SK-N-SH treated with all-trans-retinoic acid at 6 μM for 48 hours (cell line): ENCODE measurements around the gene C11orf52.

Experiments
- ATAC-seq: fragments of 200-7000 bp; cut with Tn5 transposase; 3 replicates; pipeline ENCODE4 v1.9.1; 2020; ENCODE audit warnings: mild to moderate bottlenecking, moderate library complexity
- ARNTL ChIP-seq: fragments of 450-650 bp; formaldehyde crosslinking; IDR thresholded peaks from 2 replicates; pipeline ENCODE4 v1.5.0; 2020; ENCODE audit warnings: low read depth, mild to moderate bottlenecking, moderate library complexity, borderline replicate concordance
- BACH2 ChIP-seq: fragments of 250-450 bp; sonication (Bioruptor Pico); IDR thresholded peaks from 2 replicates; pipeline ENCODE4 v1.9.0; 2021; ENCODE audit warnings: mild to moderate bottlenecking, borderline replicate concordance
- CSDC2 ChIP-seq: fragments of 250-450 bp; sonication (Bioruptor Pico); IDR thresholded peaks from 2 replicates; pipeline ENCODE4 v1.5.0; 2020; ENCODE audit warnings: mild to moderate bottlenecking, moderate library complexity
- ESRRG ChIP-seq: fragments of 250-450 bp; sonication (Bioruptor Pico); IDR thresholded peaks from 2 replicates; pipeline ENCODE4 v1.6.1; 2021; ENCODE audit warnings: mild to moderate bottlenecking
- GLIS3 ChIP-seq: fragments of 250-450 bp; sonication (Bioruptor Pico); IDR thresholded peaks from 2 replicates; pipeline ENCODE4 v1.5.0; 2020; ENCODE audit warnings: mild to moderate bottlenecking, moderate library complexity
- ISL1 ChIP-seq: fragments of 250-450 bp; sonication (Bioruptor Pico); IDR thresholded peaks from 2 replicates; pipeline ENCODE4 v2.1.2; 2022; ENCODE audit warnings: mild to moderate bottlenecking, moderate library complexity
- OSR1 ChIP-seq: fragments of 250-450 bp; sonication (Bioruptor Pico); IDR thresholded peaks from 2 replicates; pipeline ENCODE4 v1.8.0; 2022; ENCODE audit warnings: moderate library complexity, mild to moderate bottlenecking, inconsistent platforms
- RARB ChIP-seq: fragments of 250-450 bp; sonication (Bioruptor Pico); IDR thresholded peaks from 2 replicates; pipeline ENCODE4 v1.8.0; 2021; ENCODE audit warnings: mild to moderate bottlenecking, moderate library complexity
- SNAI2 ChIP-seq: fragments of 250-450 bp; sonication (Bioruptor Pico); IDR thresholded peaks from 2 replicates; pipeline ENCODE4 v1.5.0; 2020; ENCODE audit warnings: mild to moderate bottlenecking, moderate library complexity
- TCF4 ChIP-seq: fragments of 250-450 bp; sonication (Bioruptor Pico); IDR thresholded peaks from 2 replicates; pipeline ENCODE4 v1.8.0; 2021; ENCODE audit warnings: mild to moderate bottlenecking, moderate library complexity, borderline replicate concordance
- TOX ChIP-seq: fragments of 250-450 bp; sonication (Bioruptor Pico); IDR thresholded peaks from 2 replicates; pipeline ENCODE4 v1.8.0; 2021; ENCODE audit warnings: mild to moderate bottlenecking, moderate library complexity, borderline replicate concordance
- ZC3H10 ChIP-seq: fragments of 250-450 bp; sonication (Bioruptor Pico); IDR thresholded peaks from 2 replicates; pipeline ENCODE4 v1.5.1; 2021; ENCODE audit warnings: mild to moderate bottlenecking, moderate library complexity
- ZFP3 ChIP-seq: fragments of 250-450 bp; sonication (Bioruptor Pico); IDR thresholded peaks from 2 replicates; pipeline ENCODE4 v1.5.0; 2020; ENCODE audit warnings: mild to moderate bottlenecking, moderate library complexity
- ZFP30 ChIP-seq: fragments of 450-650 bp; formaldehyde crosslinking; IDR thresholded peaks from 2 replicates; pipeline ENCODE4 v1.5.0; 2022; ENCODE audit warnings: mild to moderate bottlenecking, moderate library complexity
- ZNF565 ChIP-seq: fragments of 450-650 bp; formaldehyde crosslinking; conservative IDR thresholded peaks from 2 replicates; pipeline ENCODE4 v1.5.0; 2020; ENCODE audit warnings: low read depth, mild to moderate bottlenecking, moderate library complexity
- ZNF8 ChIP-seq: fragments of 450-650 bp; formaldehyde crosslinking; IDR thresholded peaks from 2 replicates; pipeline ENCODE4 v1.5.0; 2020; ENCODE audit warnings: mild to moderate bottlenecking, moderate library complexity
- TF ChIP-seq, protein P1 (sequence below): fragments of 250-450 bp; sonication (Bioruptor Pico); IDR thresholded peaks from 2 replicates; pipeline ENCODE4 v1.5.0; 2020; ENCODE audit warnings: mild to moderate bottlenecking, moderate library complexity
- TF ChIP-seq, protein P2 (sequence below): fragments of 250-450 bp; sonication (Bioruptor Pico); IDR thresholded peaks from 2 replicates; pipeline ENCODE4 v1.8.0; 2021; ENCODE audit warnings: low read depth, mild to moderate bottlenecking, moderate library complexity, borderline replicate concordance
- TF ChIP-seq, protein P3 (sequence below): fragments of 250-450 bp; sonication (Bioruptor Pico); IDR thresholded peaks from 2 replicates; pipeline ENCODE4 v1.8.0; 2020; ENCODE audit warnings: mild to moderate bottlenecking, moderate library complexity, borderline replicate concordance
- TF ChIP-seq, protein P4 (sequence below): fragments of 250-450 bp; sonication (Bioruptor Pico); IDR thresholded peaks from 2 replicates; pipeline ENCODE4 v1.5.1; 2021; ENCODE audit warnings: mild to moderate bottlenecking, moderate library complexity

Gene C11orf52

DNA sequence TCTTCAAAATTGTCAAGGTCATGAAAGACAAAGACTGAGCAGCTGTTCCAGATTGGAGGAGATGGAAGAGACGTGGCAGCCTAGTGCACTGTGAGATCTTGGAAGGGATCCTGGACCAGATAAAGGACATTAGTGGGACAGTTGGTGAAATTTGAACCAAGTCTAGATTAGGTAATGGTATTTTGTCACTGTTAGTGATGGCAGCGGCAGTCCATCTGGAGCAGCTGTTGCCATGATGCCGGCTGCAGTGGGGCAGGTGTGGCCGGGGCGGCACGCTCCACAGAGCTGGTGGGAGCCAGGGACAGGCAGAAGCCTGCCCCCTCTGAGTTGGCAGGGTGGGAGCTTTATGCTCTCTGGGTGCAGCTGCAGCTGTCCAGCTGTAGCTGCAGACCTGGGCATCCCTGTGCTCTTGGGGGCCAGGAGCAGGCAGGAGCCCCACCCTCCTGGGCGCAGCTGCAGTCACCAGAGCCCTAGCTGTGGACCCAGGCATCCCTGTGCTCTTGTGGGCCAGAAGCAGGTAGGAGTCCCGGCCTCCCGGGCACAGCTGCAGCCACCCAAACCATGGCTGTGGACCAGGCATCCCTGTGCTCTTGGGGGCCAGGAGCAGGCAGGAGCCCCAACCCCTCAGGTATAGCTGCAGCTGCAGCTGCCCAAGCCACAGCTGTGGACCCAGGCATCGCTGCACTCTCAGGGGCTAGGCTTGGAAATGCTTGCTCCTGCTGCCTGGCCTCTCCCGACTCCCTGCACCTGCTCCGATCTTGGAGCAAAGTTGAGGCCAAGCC, 39.1 kb downstream of the C11orf52 start:
- no peak for ATAC-seq
- TF ChIP-seq GLIS3: no peak
- TF ChIP-seq ZFP3 (CRISPR knock-in tag): no peak
- TF ChIP-seq, protein P1, sequence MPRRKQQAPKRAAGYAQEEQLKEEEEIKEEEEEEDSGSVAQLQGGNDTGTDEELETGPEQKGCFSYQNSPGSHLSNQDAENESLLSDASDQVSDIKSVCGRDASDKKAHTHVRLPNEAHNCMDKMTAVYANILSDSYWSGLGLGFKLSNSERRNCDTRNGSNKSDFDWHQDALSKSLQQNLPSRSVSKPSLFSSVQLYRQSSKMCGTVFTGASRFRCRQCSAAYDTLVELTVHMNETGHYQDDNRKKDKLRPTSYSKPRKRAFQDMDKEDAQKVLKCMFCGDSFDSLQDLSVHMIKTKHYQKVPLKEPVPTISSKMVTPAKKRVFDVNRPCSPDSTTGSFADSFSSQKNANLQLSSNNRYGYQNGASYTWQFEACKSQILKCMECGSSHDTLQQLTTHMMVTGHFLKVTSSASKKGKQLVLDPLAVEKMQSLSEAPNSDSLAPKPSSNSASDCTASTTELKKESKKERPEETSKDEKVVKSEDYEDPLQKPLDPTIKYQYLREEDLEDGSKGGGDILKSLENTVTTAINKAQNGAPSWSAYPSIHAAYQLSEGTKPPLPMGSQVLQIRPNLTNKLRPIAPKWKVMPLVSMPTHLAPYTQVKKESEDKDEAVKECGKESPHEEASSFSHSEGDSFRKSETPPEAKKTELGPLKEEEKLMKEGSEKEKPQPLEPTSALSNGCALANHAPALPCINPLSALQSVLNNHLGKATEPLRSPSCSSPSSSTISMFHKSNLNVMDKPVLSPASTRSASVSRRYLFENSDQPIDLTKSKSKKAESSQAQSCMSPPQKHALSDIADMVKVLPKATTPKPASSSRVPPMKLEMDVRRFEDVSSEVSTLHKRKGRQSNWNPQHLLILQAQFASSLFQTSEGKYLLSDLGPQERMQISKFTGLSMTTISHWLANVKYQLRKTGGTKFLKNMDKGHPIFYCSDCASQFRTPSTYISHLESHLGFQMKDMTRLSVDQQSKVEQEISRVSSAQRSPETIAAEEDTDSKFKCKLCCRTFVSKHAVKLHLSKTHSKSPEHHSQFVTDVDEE: no peak
- TF ChIP-seq BACH2: no peak
- TF ChIP-seq, protein P2, sequence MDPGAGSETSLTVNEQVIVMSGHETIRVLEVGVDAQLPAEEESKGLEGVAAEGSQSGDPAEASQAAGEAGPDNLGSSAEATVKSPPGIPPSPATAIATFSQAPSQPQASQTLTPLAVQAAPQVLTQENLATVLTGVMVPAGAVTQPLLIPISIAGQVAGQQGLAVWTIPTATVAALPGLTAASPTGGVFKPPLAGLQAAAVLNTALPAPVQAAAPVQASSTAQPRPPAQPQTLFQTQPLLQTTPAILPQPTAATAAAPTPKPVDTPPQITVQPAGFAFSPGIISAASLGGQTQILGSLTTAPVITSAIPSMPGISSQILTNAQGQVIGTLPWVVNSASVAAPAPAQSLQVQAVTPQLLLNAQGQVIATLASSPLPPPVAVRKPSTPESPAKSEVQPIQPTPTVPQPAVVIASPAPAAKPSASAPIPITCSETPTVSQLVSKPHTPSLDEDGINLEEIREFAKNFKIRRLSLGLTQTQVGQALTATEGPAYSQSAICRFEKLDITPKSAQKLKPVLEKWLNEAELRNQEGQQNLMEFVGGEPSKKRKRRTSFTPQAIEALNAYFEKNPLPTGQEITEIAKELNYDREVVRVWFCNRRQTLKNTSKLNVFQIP (CRISPR knock-in tag): no peak
- TF ChIP-seq, protein P3, sequence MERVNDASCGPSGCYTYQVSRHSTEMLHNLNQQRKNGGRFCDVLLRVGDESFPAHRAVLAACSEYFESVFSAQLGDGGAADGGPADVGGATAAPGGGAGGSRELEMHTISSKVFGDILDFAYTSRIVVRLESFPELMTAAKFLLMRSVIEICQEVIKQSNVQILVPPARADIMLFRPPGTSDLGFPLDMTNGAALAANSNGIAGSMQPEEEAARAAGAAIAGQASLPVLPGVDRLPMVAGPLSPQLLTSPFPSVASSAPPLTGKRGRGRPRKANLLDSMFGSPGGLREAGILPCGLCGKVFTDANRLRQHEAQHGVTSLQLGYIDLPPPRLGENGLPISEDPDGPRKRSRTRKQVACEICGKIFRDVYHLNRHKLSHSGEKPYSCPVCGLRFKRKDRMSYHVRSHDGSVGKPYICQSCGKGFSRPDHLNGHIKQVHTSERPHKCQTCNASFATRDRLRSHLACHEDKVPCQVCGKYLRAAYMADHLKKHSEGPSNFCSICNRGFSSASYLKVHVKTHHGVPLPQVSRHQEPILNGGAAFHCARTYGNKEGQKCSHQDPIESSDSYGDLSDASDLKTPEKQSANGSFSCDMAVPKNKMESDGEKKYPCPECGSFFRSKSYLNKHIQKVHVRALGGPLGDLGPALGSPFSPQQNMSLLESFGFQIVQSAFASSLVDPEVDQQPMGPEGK (CRISPR knock-in tag): no peak
- TF ChIP-seq ZFP30 (CRISPR knock-in tag): no peak

DNA sequence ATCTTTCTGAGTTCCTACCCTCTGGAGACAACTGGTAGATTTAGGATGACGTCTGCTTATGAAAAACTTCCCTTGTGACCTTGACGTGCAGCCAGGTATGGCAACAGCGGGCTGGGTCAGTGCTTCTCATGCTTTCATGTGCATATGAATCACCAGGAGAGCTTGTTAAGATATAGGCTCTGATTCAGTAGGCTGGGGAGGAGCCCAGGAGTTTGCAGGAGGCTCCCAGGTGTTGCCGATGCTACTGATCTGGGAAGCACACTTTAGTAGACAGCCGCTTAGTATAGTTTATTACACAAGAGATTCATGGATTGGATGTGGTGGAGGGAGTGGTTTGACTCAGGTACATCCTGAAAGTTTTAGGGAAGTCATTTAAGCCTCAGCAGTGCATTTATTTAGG, 42.2 kb downstream of the C11orf52 start:
- TF ChIP-seq ZNF8 (CRISPR knock-in tag) (no peak), RARB (CRISPR knock-in tag) (no peak), OSR1 (CRISPR knock-in tag) (no peak), BACH2 (no peak), CSDC2 (no peak), ZC3H10 (no peak), ISL1 (no peak), ZFP30 (CRISPR knock-in tag) (no peak), ZFP3 (CRISPR knock-in tag) (no peak), ARNTL (CRISPR knock-in tag) (no peak), SNAI2 (CRISPR knock-in tag) (no peak), TOX (CRISPR knock-in tag) (no peak), TCF4 (CRISPR knock-in tag) (no peak), ESRRG (CRISPR knock-in tag) (no peak), ZNF565 (no peak)
- TF ChIP-seq, protein P1: no peak
- TF ChIP-seq, protein P2 (CRISPR knock-in tag): no peak
- TF ChIP-seq, protein P3 (CRISPR knock-in tag): no peak
- TF ChIP-seq, protein P4, sequence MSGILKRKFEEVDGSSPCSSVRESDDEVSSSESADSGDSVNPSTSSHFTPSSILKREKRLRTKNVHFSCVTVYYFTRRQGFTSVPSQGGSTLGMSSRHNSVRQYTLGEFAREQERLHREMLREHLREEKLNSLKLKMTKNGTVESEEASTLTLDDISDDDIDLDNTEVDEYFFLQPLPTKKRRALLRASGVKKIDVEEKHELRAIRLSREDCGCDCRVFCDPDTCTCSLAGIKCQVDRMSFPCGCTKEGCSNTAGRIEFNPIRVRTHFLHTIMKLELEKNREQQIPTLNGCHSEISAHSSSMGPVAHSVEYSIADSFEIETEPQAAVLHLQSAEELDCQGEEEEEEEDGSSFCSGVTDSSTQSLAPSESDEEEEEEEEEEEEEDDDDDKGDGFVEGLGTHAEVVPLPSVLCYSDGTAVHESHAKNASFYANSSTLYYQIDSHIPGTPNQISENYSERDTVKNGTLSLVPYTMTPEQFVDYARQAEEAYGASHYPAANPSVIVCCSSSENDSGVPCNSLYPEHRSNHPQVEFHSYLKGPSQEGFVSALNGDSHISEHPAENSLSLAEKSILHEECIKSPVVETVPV: no peak
- no peak for ATAC-seq
